Measurements from ENCODE around the gene SNX18.

DNA sequence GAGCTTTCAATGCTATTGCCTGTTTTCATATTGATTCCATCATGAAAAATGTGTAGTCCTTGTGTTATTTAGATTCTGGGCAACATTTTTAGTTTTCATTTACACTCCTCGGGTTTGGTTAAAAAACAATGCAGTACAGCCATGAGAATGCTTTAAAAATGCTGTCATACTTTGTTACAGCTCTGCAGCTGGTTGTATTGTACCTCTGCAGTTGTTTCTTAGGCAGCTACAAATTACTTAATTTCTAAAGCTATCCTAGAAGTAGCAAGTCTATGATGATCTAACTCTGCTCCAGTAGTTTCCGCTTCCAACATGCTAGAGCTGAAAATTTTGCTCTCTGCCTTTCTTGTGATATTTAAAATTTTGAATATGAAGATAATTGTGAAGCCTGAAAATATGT is 20.2 kb downstream of the SNX18 start:
- TF ChIP-seq ZNF292 (tag by site-specific recombination; IDR thresholded peaks at IDR 0.05; ENCODE audit: borderline replicate concordance, low read depth) = no peak
- TF ChIP-seq, protein P1, sequence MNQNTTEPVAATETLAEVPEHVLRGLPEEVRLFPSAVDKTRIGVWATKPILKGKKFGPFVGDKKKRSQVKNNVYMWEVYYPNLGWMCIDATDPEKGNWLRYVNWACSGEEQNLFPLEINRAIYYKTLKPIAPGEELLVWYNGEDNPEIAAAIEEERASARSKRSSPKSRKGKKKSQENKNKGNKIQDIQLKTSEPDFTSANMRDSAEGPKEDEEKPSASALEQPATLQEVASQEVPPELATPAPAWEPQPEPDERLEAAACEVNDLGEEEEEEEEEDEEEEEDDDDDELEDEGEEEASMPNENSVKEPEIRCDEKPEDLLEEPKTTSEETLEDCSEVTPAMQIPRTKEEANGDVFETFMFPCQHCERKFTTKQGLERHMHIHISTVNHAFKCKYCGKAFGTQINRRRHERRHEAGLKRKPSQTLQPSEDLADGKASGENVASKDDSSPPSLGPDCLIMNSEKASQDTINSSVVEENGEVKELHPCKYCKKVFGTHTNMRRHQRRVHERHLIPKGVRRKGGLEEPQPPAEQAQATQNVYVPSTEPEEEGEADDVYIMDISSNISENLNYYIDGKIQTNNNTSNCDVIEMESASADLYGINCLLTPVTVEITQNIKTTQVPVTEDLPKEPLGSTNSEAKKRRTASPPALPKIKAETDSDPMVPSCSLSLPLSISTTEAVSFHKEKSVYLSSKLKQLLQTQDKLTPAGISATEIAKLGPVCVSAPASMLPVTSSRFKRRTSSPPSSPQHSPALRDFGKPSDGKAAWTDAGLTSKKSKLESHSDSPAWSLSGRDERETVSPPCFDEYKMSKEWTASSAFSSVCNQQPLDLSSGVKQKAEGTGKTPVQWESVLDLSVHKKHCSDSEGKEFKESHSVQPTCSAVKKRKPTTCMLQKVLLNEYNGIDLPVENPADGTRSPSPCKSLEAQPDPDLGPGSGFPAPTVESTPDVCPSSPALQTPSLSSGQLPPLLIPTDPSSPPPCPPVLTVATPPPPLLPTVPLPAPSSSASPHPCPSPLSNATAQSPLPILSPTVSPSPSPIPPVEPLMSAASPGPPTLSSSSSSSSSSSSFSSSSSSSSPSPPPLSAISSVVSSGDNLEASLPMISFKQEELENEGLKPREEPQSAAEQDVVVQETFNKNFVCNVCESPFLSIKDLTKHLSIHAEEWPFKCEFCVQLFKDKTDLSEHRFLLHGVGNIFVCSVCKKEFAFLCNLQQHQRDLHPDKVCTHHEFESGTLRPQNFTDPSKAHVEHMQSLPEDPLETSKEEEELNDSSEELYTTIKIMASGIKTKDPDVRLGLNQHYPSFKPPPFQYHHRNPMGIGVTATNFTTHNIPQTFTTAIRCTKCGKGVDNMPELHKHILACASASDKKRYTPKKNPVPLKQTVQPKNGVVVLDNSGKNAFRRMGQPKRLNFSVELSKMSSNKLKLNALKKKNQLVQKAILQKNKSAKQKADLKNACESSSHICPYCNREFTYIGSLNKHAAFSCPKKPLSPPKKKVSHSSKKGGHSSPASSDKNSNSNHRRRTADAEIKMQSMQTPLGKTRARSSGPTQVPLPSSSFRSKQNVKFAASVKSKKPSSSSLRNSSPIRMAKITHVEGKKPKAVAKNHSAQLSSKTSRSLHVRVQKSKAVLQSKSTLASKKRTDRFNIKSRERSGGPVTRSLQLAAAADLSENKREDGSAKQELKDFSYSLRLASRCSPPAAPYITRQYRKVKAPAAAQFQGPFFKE (tag by site-specific recombination; IDR thresholded peaks at IDR 0.05; ENCODE audit: borderline replicate concordance) = no peak
- TF ChIP-seq KLF10 (tag by site-specific recombination; IDR thresholded peaks at IDR 0.05) = no peak
- TF ChIP-seq, protein P2, sequence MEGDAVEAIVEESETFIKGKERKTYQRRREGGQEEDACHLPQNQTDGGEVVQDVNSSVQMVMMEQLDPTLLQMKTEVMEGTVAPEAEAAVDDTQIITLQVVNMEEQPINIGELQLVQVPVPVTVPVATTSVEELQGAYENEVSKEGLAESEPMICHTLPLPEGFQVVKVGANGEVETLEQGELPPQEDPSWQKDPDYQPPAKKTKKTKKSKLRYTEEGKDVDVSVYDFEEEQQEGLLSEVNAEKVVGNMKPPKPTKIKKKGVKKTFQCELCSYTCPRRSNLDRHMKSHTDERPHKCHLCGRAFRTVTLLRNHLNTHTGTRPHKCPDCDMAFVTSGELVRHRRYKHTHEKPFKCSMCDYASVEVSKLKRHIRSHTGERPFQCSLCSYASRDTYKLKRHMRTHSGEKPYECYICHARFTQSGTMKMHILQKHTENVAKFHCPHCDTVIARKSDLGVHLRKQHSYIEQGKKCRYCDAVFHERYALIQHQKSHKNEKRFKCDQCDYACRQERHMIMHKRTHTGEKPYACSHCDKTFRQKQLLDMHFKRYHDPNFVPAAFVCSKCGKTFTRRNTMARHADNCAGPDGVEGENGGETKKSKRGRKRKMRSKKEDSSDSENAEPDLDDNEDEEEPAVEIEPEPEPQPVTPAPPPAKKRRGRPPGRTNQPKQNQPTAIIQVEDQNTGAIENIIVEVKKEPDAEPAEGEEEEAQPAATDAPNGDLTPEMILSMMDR (tag by site-specific recombination; IDR thresholded peaks at IDR 0.05) = no peak
- TF ChIP-seq ZNF112 (tag by site-specific recombination; IDR thresholded peaks at IDR 0.05) = no peak
